Measurements from ENCODE around the gene MEG3.

The MEG3 gene

GRCh38 chr14:100865682-100866591, 40.0 kb downstream of the MEG3 start:
- DNase-seq (ENCODE audit: low read depth): no peak

DNA sequence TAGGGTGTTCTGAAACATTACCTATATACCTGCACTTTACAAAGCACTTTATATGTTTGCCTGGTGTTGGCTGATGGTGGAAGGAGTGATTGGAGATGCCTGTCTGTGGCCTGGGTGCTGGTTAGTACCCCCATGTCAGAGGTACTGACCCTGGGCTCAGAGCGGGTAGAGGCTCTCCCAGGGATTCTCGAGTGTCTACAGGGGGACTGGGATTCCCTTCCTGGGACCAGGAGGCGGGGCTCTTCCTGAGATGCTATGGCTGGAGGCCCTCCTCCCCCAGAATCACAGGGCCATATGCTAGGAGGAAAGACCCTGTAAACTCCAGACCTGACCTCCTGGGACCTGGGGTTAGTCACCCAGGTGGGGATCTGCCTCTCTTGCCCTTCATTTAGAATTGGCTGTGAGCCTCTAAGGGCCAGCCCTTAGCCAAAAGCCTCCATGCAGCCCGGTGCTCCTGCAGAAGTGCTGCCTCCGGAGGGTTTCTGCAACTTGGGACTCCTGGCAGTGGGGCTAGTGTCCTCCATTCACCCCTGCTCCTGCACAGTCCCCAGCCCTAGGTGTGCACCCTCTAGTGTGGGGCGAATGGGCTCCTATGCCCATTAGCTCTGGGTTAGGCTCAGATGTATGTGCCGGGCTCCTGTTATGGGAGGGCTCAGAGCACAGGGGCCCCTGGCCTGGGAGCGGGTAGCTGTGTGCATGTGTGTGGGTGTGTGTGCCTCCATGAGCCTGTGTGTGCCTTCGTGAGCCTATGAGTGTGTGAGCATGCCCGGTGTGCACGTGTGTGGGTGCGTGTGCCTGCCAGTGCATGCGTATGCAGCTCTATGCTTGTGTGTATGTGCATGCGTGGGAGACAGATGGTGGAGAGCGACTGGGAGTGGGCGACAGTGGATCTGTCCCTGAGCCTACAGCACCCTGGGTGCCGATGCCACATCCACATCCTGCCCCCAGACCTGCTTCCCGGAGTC, 41.0 kb downstream of the MEG3 start:
- no peak for DNase-seq (ENCODE audit: low read depth)

GRCh38 chr14:100867631-100868315, 41.9 kb downstream of the MEG3 start:
- DNase-seq (ENCODE audit: low read depth): no peak

- no peak for DNase-seq (ENCODE audit: low read depth)
These were observed 42.9 kb downstream of the MEG3 start for GRCh38 chr14:100868621-100869370.

GRCh38 chr14:100871234-100872186, 45.6 kb downstream of the MEG3 start:
- no peak for DNase-seq (ENCODE audit: low read depth)

DNA sequence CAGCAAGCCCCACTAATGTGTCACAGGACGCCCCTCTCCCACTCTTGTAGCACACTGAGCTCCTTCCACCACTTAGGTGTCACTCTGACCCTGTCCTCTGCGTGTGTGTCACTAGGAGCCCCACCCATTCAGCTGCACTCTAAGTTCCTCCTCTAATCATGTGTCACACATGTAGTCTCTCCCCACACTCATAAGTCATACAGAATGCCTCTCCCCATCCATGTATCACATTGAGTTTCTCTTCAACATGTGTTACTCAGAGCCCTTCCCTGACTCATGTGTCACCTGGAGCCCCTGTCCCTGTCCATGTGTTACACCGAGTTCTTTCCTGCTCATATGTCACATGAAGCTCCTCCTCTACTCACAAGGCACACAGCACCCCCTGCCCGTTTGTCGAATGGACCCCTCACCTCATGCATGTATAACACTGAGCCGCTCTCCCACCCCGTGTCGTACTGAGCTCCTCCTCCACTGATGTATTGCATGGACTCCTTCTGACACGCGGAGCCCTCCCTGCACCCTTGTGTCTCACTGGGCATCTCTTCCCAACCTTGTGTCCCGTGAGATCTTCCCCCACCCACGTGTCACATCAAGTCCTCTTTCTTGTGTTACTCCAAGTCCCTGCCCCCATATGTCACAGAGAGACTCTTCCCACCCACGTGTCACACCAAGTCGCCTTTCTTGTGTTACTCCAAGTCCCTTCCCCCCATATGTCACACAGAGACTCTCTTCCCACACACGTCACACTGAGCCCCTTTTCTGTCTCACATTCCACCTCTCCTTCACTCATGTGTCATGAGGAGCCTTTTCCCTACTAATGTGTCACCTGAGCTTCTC, 46.6 kb downstream of the MEG3 start:
- no peak for DNase-seq (ENCODE audit: low read depth)

DNA sequence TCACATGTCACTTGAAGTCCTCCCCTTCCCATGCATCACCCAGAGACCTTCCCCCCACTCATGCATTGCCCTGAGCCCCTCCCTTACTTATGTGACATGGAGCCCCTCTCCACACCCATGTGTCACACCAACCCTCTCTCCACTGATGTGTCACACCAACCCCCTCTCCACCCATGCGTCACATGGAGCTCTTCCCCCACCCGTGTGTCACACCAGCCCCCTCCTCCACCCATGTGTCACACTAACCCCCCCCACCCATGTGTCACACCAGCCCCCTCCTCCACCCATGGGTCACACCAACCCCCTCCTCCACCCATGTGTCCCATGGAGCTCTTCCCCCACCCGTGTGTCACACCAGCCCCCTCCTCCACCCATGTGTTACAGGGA, 47.2 kb downstream of the MEG3 start:
- no peak for DNase-seq (ENCODE audit: low read depth)

DNA sequence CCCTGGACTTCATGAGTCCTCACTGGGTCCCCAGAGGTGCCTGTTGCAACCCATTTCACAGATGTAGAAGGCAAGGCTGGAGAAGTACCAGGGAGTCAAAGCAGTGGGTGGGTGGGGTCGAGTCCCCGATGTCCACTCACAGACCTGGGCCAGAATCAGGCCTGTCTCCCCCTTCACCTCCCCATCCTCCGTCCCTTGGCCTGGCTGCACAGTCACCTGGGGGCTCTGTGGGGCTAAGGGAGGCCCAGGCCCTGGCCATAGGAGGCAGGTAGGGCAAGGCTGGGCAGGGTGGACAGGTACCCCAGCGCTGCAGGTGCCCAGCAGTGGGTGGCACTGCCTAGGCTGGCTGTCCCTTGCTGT, 48.1 kb downstream of the MEG3 start:
- DNase-seq (ENCODE audit: low read depth): no peak

DNA sequence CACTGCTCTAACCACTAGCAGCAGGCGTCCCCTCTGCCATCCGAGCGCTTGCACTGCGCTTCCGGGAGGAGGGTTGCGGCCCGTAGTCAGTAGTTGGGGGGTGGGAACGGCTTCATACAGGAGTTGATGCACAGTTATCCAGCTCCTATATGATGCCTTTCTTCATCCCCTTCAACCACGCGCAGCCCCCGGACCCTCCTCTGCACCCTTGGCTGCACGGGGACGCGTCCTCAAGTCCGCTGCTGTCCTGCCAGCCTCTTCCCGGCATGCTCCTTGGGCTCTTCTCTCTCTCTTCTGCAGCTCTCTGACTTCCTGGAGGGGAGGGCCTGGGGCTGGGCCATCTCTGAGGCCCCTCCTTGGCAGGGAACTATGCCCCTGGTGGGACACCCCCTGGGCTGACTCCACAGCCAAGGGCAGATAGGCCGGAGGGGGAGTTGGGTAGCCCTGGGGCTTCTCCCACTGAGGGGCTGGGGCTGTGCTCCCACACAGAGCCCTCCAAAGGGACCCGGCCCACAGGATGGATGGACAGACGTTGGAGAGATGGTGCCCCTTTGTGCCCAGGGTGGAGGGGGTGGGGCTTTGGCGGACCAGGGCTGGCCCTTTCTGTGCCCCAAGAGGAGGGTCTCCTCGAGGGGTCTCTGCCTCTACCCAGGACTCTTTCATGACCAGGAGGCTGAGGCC, 48.6 kb downstream of the MEG3 start:
- DNase-seq (ENCODE audit: low read depth): no peak

DNA sequence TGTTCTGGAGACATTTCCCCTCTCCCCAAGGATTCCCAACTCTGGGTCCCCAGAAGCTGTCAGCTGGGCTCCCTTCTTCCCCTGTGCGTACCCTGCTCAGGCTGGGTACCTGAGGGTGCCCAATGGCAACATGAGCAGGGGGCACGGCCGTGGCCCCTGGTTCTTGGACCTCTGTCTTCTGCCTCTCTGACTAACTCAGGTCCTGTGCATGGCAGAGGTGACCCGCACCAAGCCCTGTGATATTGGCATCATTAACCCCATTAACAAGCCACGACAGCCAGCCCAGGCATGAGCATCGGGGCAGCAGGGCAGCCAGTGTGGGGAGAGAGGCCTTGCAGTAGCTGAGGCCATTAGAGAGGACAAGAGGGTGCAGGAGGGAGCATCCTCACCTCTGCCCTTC, 49.2 kb downstream of the MEG3 start:
- no peak for DNase-seq (ENCODE audit: low read depth)

GRCh38 chr14:100875861-100876590, 50.1 kb downstream of the MEG3 start:
- no peak for DNase-seq (ENCODE audit: low read depth)

- no peak for DNase-seq (ENCODE audit: low read depth)
These were observed 52.6 kb downstream of the MEG3 start for GRCh38 chr14:100878271-100879146.

GRCh38 chr14:100879194-100879593, 53.3 kb downstream of the MEG3 start:
- DNase-seq (ENCODE audit: low read depth): no peak

DNA sequence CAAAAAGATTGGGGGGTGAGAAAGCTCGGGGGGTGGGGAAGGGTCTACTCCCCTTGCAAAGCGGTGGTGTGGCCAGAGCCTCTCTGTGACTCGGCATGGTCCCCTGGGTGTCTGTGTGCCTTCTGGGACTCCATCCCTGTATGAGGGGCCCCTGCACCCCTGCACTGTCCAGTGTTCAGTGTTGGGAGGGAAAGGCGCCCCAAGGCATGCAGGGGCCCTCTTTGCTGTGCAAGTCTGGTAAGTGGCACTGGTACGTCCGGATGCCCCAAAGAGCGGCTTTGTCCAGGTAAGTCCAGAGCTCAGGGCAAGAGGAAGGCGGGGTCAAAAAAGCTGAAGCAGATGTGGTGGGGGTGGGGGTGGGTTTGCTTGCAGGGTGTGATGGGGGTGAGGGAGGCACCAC, 53.9 kb downstream of the MEG3 start:
- no peak for DNase-seq (ENCODE audit: low read depth)

GRCh38 chr14:100880271-100881101, 54.6 kb downstream of the MEG3 start:
- no peak for DNase-seq (ENCODE audit: low read depth)

Data from activated T-cell treated with anti-CD3 and anti-CD28 coated beads for 1 hour (primary cell).